Caco-2 (cell line): ENCODE results near the gene SUN1. TPM values are rescaled to one million over a fixed set of nuclear protein-coding genes. Genes with fewer than 3 reads are reported as not detected.

ENCODE experiments used
- BruUV-seq: library from RNA; stranded (reverse); fragments of 400-500 nt; replicated peaks from 2 replicates; lab custom pipeline; 2021; lab: Mats Ljungman, UMichigan
- CTCF ChIA-PET: fragments of 300-600 bp; sonication (Branson Sonifier 250); formaldehyde crosslinking; loops from one replicate; lab custom pipeline; 2022; ENCODE audit warnings: antibody characterized with exemption; lab: Charles Lee
- POLR2A ChIA-PET: fragments of 300-600 bp; sonication (Branson Sonifier 250); formaldehyde crosslinking; loops from one replicate; lab custom pipeline; 2022; ENCODE audit warnings: antibody characterized with exemption; lab: Charles Lee
- DNase-seq, 2 experiments: peaks; one replicate each; pipeline versions ENCODE4 v3.0.0 to v3.0.0-alpha.2; 2020 to 2022
- H3K27me3 ChIP-seq: replicated peaks from 2 replicates; pipeline ENCODE4 v1.6.0; 2011; ENCODE audit warnings: low read length; ENCODE audit not compliant: control insufficient read depth, insufficient read depth
- H3K36me3 ChIP-seq: 2 replicates; pipeline ENCODE4 v1.5.1; 2011; ENCODE audit warnings: low read length; ENCODE audit not compliant: control insufficient read depth, insufficient read depth
- H3K4me1 ChIP-seq: fragments of 250-450 bp; sonication (Bioruptor Pico); 2 replicates; pipeline ENCODE4 v1.5.1; 2020; ENCODE audit warnings: mild to moderate bottlenecking
- H3K4me3 ChIP-seq: 2 replicates; pipeline ENCODE4 v1.5.1; 2011; ENCODE audit warnings: low read depth, mild to moderate bottlenecking, control low read depth, low read length
- H3K9me3 ChIP-seq: fragments of 250-450 bp; sonication (Bioruptor Pico); 2 replicates; pipeline ENCODE4 v1.5.1; 2020; ENCODE audit warnings: mild to moderate bottlenecking, moderate library complexity
- H3K27ac Mint-ChIP-seq: one replicate; pipeline ENCODE4 v1.8.0; 2022; ENCODE audit warnings: mixed read lengths; ENCODE audit not compliant: unreplicated experiment
- H3K27me3 Mint-ChIP-seq: one replicate; pipeline ENCODE4 v1.8.0; 2022; ENCODE audit warnings: mixed read lengths; ENCODE audit not compliant: insufficient read depth, unreplicated experiment
- H3K36me3 Mint-ChIP-seq: one replicate; pipeline ENCODE4 v1.8.0; 2022; ENCODE audit warnings: mild to moderate bottlenecking, mixed read lengths; ENCODE audit not compliant: insufficient read depth, unreplicated experiment
- H3K4me1 Mint-ChIP-seq: one replicate; pipeline ENCODE4 v1.8.0; 2022; ENCODE audit warnings: low read depth, mixed read lengths; ENCODE audit not compliant: unreplicated experiment
- H3K4me3 Mint-ChIP-seq: one replicate; pipeline ENCODE4 v1.8.0; 2022; ENCODE audit warnings: mild to moderate bottlenecking, moderate library complexity, mixed read lengths; ENCODE audit not compliant: unreplicated experiment
- H3K9me3 Mint-ChIP-seq: one replicate; pipeline ENCODE4 v1.8.0; 2022; ENCODE audit warnings: mixed read lengths; ENCODE audit not compliant: unreplicated experiment
- intact Hi-C: fragments of 100-400 bp; cut with micrococcal nuclease; formaldehyde crosslinking; loops from one replicate; pipeline ENCODE4 v1.10.0; 2022; ENCODE audit not compliant: unreplicated experiment
- total RNA-seq: library from RNA; stranded (reverse); gene quantifications from 2 replicates; pipeline ENCODE4 v1.2.3, GENCODE V29; 2022
- TF ChIP-seq, protein P1 (sequence below), 2 experiments: fragments of 200-600 bp in 1 of 2; IDR thresholded peaks; 1 replicate in 1 of 2; 2 replicates in 1 of 2; pipeline versions ENCODE4 v1.5.1 to v1.8.0; 2011 to 2022; ENCODE audit warnings: antibody characterized with exemption in 1 of 2, control low read depth in 1 of 2, inconsistent platforms in 1 of 2, low read depth in 1 of 2, low read length in 1 of 2, mild to moderate bottlenecking in 1 of 2, moderate library complexity in 1 of 2; ENCODE audit not compliant: insufficient read depth in 1 of 2, severe bottlenecking in 1 of 2, unreplicated experiment in 1 of 2

Gene SUN1
- total RNA-seq, 1 experiment from 2014 or later, result 146 TPM

GRCh38 chr7:885893-886625 lies 53.8 kb downstream of the SUN1 start:
- no peaks in the 10 kb centered on the region for H3K4me1 ChIP-seq
- H3K9me3 ChIP-seq, result no peaks in the 10 kb centered on the region
- TF ChIP-seq, protein P1, sequence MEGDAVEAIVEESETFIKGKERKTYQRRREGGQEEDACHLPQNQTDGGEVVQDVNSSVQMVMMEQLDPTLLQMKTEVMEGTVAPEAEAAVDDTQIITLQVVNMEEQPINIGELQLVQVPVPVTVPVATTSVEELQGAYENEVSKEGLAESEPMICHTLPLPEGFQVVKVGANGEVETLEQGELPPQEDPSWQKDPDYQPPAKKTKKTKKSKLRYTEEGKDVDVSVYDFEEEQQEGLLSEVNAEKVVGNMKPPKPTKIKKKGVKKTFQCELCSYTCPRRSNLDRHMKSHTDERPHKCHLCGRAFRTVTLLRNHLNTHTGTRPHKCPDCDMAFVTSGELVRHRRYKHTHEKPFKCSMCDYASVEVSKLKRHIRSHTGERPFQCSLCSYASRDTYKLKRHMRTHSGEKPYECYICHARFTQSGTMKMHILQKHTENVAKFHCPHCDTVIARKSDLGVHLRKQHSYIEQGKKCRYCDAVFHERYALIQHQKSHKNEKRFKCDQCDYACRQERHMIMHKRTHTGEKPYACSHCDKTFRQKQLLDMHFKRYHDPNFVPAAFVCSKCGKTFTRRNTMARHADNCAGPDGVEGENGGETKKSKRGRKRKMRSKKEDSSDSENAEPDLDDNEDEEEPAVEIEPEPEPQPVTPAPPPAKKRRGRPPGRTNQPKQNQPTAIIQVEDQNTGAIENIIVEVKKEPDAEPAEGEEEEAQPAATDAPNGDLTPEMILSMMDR (IDR thresholded peaks at IDR 0.05; ENCODE audit: insufficient read depth in 1 of 2, low read depth in 1 of 2, low read length in 1 of 2, severe bottlenecking in 1 of 2, unreplicated experiment in 1 of 2), result no peak
- H3K4me1 Mint-ChIP-seq, result no peaks in the 10 kb centered on the region
- H3K27me3 ChIP-seq, result no peaks in the 10 kb centered on the region
- H3K36me3 Mint-ChIP-seq, result peaks cover 56% of the 10 kb centered on the region
- CTCF ChIA-PET, result interaction anchor here (0.6 kb wide), 1 partner anchor 45 kb away, joined by 4 read pairs; no protein-coding TSS in a partner anchor
- peaks cover 3% of the 10 kb centered on the region for H3K36me3 ChIP-seq
- H3K27ac Mint-ChIP-seq, result no peak overlapping the region
- no TSS peak for BruUV-seq
- DNase-seq, result no peak
- no peaks in the 10 kb centered on the region for H3K27me3 Mint-ChIP-seq
- no peak overlapping the region for H3K4me3 ChIP-seq
- intact Hi-C loops, result no loop called here
- POLR2A ChIA-PET, result no interaction called here
- no peak overlapping the region for H3K4me3 Mint-ChIP-seq
- H3K9me3 Mint-ChIP-seq, result no peaks in the 10 kb centered on the region

DNA sequence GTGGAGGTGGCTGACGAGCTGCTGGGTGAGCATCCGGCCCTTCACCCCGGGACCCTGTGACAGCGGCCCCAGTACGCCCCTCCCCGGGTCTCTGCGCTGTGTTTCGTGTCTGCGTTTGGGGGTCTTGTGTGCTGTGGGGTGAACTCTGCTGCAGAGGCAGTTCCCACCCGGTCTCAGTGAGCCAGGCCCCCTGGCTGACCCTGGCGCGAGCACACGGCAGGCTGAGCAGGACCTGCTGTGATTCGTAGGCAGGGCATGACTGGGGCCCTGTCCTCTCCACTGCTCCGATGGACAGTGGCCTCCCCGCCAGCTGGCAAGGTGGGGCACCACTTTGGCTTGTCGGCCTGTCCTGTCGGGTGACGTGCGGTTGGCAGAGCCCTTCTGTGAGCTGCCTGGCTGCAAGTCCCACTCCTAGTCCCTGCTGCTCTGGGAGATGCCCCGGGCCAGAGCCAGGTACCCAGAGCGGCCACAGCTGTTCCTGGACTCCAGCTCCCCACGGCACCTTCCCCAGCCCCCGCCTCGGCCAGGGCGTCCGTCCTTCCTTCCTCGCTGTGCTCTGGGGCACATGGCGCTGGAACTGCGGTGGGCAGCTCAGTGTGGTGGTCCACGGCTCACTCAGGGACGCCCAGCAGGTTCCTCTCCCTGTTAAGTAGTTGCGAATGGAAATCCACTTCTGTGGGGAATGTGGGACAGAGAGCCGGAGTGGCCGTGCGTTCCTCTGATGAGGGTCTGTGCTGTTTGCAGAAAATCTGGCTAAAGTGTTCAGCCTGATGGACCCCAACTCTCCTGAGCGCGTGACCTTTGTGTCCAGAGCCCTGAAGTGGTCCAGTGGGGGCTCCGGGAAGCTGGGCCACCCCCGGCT lies 54.6 kb downstream of the SUN1 start:
- Histone ChIP-seq H3K9me3 (no peaks in the 10 kb centered on the region), H3K36me3 (peaks cover 3% of the 10 kb centered on the region), H3K4me3 (no peak overlapping the region), H3K4me1 (no peaks in the 10 kb centered on the region), H3K27me3 (no peaks in the 10 kb centered on the region)
- DNase-seq, result no peak
- TF ChIP-seq, protein P1 (IDR thresholded peaks at IDR 0.05; ENCODE audit: insufficient read depth in 1 of 2, low read depth in 1 of 2, low read length in 1 of 2, severe bottlenecking in 1 of 2, unreplicated experiment in 1 of 2), result no peak
- ChIA-PET CTCF (no interaction called here), POLR2A (no interaction called here)
- Mint-ChIP-seq H3K27me3 (no peaks in the 10 kb centered on the region), H3K36me3 (peaks cover 62% of the 10 kb centered on the region), H3K27ac (no peak overlapping the region), H3K4me3 (no peak overlapping the region), H3K9me3 (no peaks in the 10 kb centered on the region), H3K4me1 (no peaks in the 10 kb centered on the region)
- intact Hi-C loops, result no loop called here
- no TSS peak for BruUV-seq

DNA sequence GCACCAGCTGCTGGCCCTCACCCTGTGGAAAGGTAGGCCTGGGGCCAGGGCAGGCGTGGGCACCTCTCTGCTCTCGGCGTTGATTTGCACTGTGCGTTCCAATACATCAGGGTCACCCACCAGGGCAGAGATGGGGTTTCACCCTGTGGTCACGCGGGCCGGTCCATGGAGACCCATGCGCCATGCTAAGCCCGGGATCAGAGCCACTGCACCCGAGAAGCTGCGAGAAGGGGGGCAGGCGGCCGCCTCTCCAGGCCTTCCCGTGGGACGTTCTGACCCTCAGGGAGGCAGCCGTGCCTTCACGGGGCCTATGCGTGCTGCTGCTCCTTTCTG lies 55.2 kb downstream of the SUN1 start:
- no peaks in the 10 kb centered on the region for H3K27me3 ChIP-seq
- no peaks in the 10 kb centered on the region for H3K9me3 ChIP-seq
- Mint-ChIP-seq H3K4me1 (no peaks in the 10 kb centered on the region), H3K9me3 (no peaks in the 10 kb centered on the region), H3K27me3 (no peaks in the 10 kb centered on the region), H3K36me3 (peaks cover 65% of the 10 kb centered on the region), H3K4me3 (no peak overlapping the region), H3K27ac (no peak overlapping the region)
- no peak for DNase-seq
- H3K4me1 ChIP-seq, result no peaks in the 10 kb centered on the region
- TF ChIP-seq, protein P1 (IDR thresholded peaks at IDR 0.05; ENCODE audit: insufficient read depth in 1 of 2, low read depth in 1 of 2, low read length in 1 of 2, severe bottlenecking in 1 of 2, unreplicated experiment in 1 of 2), result no peak
- peaks cover 7% of the 10 kb centered on the region for H3K36me3 ChIP-seq
- H3K4me3 ChIP-seq, result no peak overlapping the region
- CTCF ChIA-PET, result no interaction called here
- POLR2A ChIA-PET, result no interaction called here
- no TSS peak for BruUV-seq
- intact Hi-C loops, result no loop called here
